B cell (primary cell): ENCODE results near the gene PGBD4. TPM values are rescaled to one million over a fixed set of nuclear protein-coding genes. Genes with fewer than 3 reads are reported as not detected.
A peak's percentile ranks its signal among the peaks of the same experiment; 100 is the strongest.

Experiments used
- ATAC-seq: fragments of 200-7000 bp; cut with Tn5 transposase; one replicate; pipeline ENCODE4 v1.10.0; 2021; ENCODE audit warnings: low read depth, mild to moderate bottlenecking, moderate number of reproducible peaks, moderate library complexity
- CTCF ChIA-PET: fragments of 350-600 bp; sonication (Branson Sonifier 250); formaldehyde crosslinking; loops from one replicate; lab custom pipeline; 2021; ENCODE audit warnings: antibody characterized with exemption, inconsistent platforms; lab: Charles Lee
- POLR2A ChIA-PET: fragments of 350-600 bp; sonication (Branson Sonifier 250); formaldehyde crosslinking; loops from one replicate; lab custom pipeline; 2021; ENCODE audit warnings: antibody characterized with exemption; lab: Charles Lee
- DNase-seq: peaks from one replicate; pipeline ENCODE4 v3.0.0; 2013
- H2AFZ ChIP-seq: 2 replicates; pipeline ENCODE4 v1.6.1; 2012; ENCODE audit warnings: mild to moderate bottlenecking, low read depth, low read length; ENCODE audit not compliant: insufficient read depth, poor library complexity, severe bottlenecking
- H3K27ac ChIP-seq, 2 donors: 1 replicate in 1 of 2; 2 replicates in 1 of 2; pipeline ENCODE4 v1.5.1; 2012 to 2013; ENCODE audit warnings: low read length in 2 of 2, mild to moderate bottlenecking in 2 of 2, moderate library complexity in 1 of 2
- H3K27me3 ChIP-seq, 4 experiments: fragments of 200-600 bp in 1 of 4; sonication (generic) in 1 of 4; replicated peaks in 1 of 4; 1 replicate in 2 of 4; 2 replicates in 2 of 4; pipeline versions ENCODE4 v1.6.1 to v1.7.0; 2013 to 2016; ENCODE audit warnings: low read length in 3 of 4, mild to moderate bottlenecking in 2 of 4, mixed read lengths in 1 of 4, moderate library complexity in 1 of 4; ENCODE audit not compliant: insufficient read depth in 4 of 4, control insufficient read depth in 3 of 4; ENCODE audit errors: control extremely low read depth in 1 of 4
- H3K36me3 ChIP-seq, 2 experiments: replicated peaks in 1 of 2; 1 replicate in 1 of 2; 2 replicates in 1 of 2; pipeline versions ENCODE4 v1.6.1 to v1.7.1; 2013; ENCODE audit warnings: low read length in 1 of 2; ENCODE audit not compliant: insufficient read depth in 2 of 2, control insufficient read depth in 1 of 2; ENCODE audit errors: control extremely low read depth in 1 of 2, extremely low read depth in 1 of 2
- H3K4me1 ChIP-seq, 2 donors: fragments of 200-600 bp in 1 of 2; sonication (generic) in 1 of 2; 1 replicate in 1 of 2; 2 replicates in 1 of 2; pipeline versions ENCODE4 v1.5.1 to v1.6.1; 2013 to 2017; ENCODE audit warnings: low read length in 2 of 2; ENCODE audit not compliant: control insufficient read depth in 2 of 2, insufficient read depth in 2 of 2
- H3K4me2 ChIP-seq: replicated peaks from 2 replicates; pipeline ENCODE3; 2012; ENCODE audit warnings: mild to moderate bottlenecking, low read depth, low read length; ENCODE audit not compliant: poor library complexity, severe bottlenecking
- H3K4me3 ChIP-seq, 5 experiments: fragments of 200-600 bp in 1 of 5; sonication (generic) in 1 of 5; 1 replicate in 3 of 5; 2 replicates in 2 of 5; pipeline versions ENCODE4 v1.5.1 to v1.7.0; 2011 to 2016; ENCODE audit warnings: low read length in 4 of 5, mild to moderate bottlenecking in 4 of 5, low read depth in 2 of 5, control low read depth in 1 of 5, moderate library complexity in 1 of 5; ENCODE audit not compliant: insufficient read depth in 1 of 5; ENCODE audit errors: control extremely low read depth in 1 of 5, extremely low read depth in 1 of 5
- H3K79me2 ChIP-seq: fragments of 200-600 bp; sonication (generic); one replicate; pipeline ENCODE4 v1.6.0; 2016; ENCODE audit warnings: low read length; ENCODE audit not compliant: control insufficient read depth, insufficient read depth
- H3K9ac ChIP-seq: fragments of 200-600 bp; sonication (generic); 2 replicates; pipeline ENCODE4 v1.6.1; 2017; ENCODE audit warnings: mild to moderate bottlenecking, low read length, moderate library complexity
- H3K9me3 ChIP-seq, 3 donors: one replicate each; pipeline versions ENCODE4 v1.6.1 to v1.7.1; 2013; ENCODE audit warnings: low read length in 2 of 3; ENCODE audit not compliant: control insufficient read depth in 2 of 3, insufficient read depth in 1 of 3; ENCODE audit errors: control extremely low read depth in 1 of 3
- H4K20me1 ChIP-seq: 2 replicates; pipeline ENCODE4 v1.6.0; 2012; ENCODE audit warnings: mild to moderate bottlenecking, low read length; ENCODE audit not compliant: insufficient read depth, control insufficient read depth, poor library complexity, severe bottlenecking
- H3K27ac Mint-ChIP-seq: one replicate; pipeline ENCODE4 v1.8.0; 2021; ENCODE audit warnings: mixed read lengths
- H3K27me3 Mint-ChIP-seq: one replicate; pipeline ENCODE4 v1.8.0; 2021; ENCODE audit warnings: mixed read lengths
- H3K4me1 Mint-ChIP-seq: one replicate; pipeline ENCODE4 v1.8.0; 2021; ENCODE audit warnings: mixed read lengths
- H3K4me3 Mint-ChIP-seq: one replicate; pipeline ENCODE4 v1.8.0; 2021; ENCODE audit warnings: mixed read lengths
- H3K9me3 Mint-ChIP-seq: one replicate; pipeline ENCODE4 v1.8.0; 2022; ENCODE audit warnings: mixed read lengths; ENCODE audit not compliant: insufficient read depth
- CTCF ChIP-seq: fragments of 200-600 bp; IDR thresholded peaks from one replicate; pipeline ENCODE4 v1.8.0; 2022; ENCODE audit warnings: antibody characterized with exemption, mild to moderate bottlenecking
- EZH2 ChIP-seq: IDR thresholded peaks from 2 replicates; pipeline ENCODE4 v1.6.1; 2012; ENCODE audit warnings: borderline replicate concordance, low read depth, mild to moderate bottlenecking, moderate library complexity, low read length; ENCODE audit not compliant: insufficient read depth, poor library complexity, severe bottlenecking
- WGBS: methylation state at CpG from one replicate; pipeline ENCODE4 v1.1.5; 2013; ENCODE audit warnings: missing lambda C conversion rate; ENCODE audit not compliant: insufficient coverage; 5-methylcytosine and 5-hydroxymethylcytosine counted together
- intact Hi-C: fragments of 100-400 bp; cut with micrococcal nuclease; formaldehyde crosslinking; loops from one replicate; pipeline ENCODE4 v1.10.0; 2022
- polyA minus RNA-seq: library from RNA; depleted of rRNA, polyadenylated mRNA; stranded (reverse); fragments of >200 nt; gene quantifications from 2 replicates; pipeline ENCODE4 v1.2.3, GENCODE V29; 2012
- polyA plus RNA-seq: library from polyadenylated mRNA; depleted of rRNA; stranded (reverse); fragments of >200 nt; gene quantifications from 2 replicates; pipeline ENCODE4 v1.2.3, GENCODE V29; 2012
- total RNA-seq, 2 donors: library from RNA; stranded (reverse); fragments of 120-200 nt in 1 of 2; gene quantifications; 1 replicate in 1 of 2; 2 replicates in 1 of 2; pipeline versions ENCODE4 v1.2.3 to v1.2.4, GENCODE V29; 2013 to 2022

The PGBD4 gene
- total RNA-seq (5.2 and 5.6 TPM in 2 replicates), polyA plus RNA-seq (2.5 and 4.9 TPM in 2 replicates), polyA minus RNA-seq (6.4 and 7.9 TPM in 2 replicates)
- total RNA-seq (2013), result 9.5 TPM

- Mint-ChIP-seq H3K27me3 (no peaks in the 10 kb centered on the region), H3K4me1 (peaks cover 41% of the 10 kb centered on the region), H3K27ac (peak within 1 kb of the TSS; percentile 99), H3K4me3 (peak within 1 kb of the TSS; percentile 98), H3K9me3 (no peaks in the 10 kb centered on the region)
- no peak for TF ChIP-seq EZH2
- no peak for TF ChIP-seq CTCF
- H3K27me3 ChIP-seq, result no peaks in the 10 kb centered on the region
- no peaks in the 10 kb centered on the region for H4K20me1 ChIP-seq
- intact Hi-C loops, result loop anchor here (1.0 kb wide), 6 partner anchors 39 to 266 kb away; partner anchors contain the start of genes EMC4, KATNBL1 and LPCAT4
- under 1% methylated on average over 44 of the region's 48 CpGs for WGBS
- peak; percentile 99 for DNase-seq
- H3K9ac ChIP-seq, result peak within 1 kb of the TSS; percentile 94
- POLR2A ChIA-PET, result interaction anchor here (0.5 to 1.1 kb wide), 4 partner anchors 61 to 217 kb away, joined by 3 to 4 read pairs (median 4); partner anchors contain the start of genes AVEN and EMC4
- CTCF ChIA-PET, result interaction anchor here (1.3 to 2.8 kb wide), 2 partner anchors 39 to 108 kb away, joined by 4 to 17 read pairs; partner anchors contain the start of gene KATNBL1
- H3K36me3 ChIP-seq, result peaks cover 0 to 3% of the 10 kb centered on the region in 2 experiments
- peak; percentile 99 for ATAC-seq
- H3K9me3 ChIP-seq, result no peaks in the 10 kb centered on the region
- H3K4me3 ChIP-seq, result peak within 1 kb of the TSS; percentile 80 to 99 (median 82)
- H3K4me2 ChIP-seq, result peak within 1 kb of the TSS; percentile 88
- peaks cover 68% of the 10 kb centered on the region for H3K79me2 ChIP-seq
- H3K27ac ChIP-seq, result peak within 1 kb of the TSS; percentile 92 to 98
- peaks cover 18 to 19% of the 10 kb centered on the region in 2 donors for H3K4me1 ChIP-seq
- H2AFZ ChIP-seq, result peak within 1 kb of the TSS; percentile 93
These were observed at the start of gene PGBD4, which contains the start of gene EMC7 for GRCh38 chr15:34101366-34102174. TSS of gene PGBD4 (plus strand) at chr15:34102083. CDS start at chr15:34102532, 449 bp downstream. TSS of gene EMC7 (minus strand) at chr15:34101862. CDS start at chr15:34101839, 23 bp downstream.
